ENCODE data around the gene DPF3.

DPF3 gene

GRCh38 chr14:72583316-72584272, 310.3 kb downstream of the DPF3 start:
- no peak for DNase-seq

- no peak for DNase-seq
Observed at GRCh38 chr14:72582582-72582981, 311.3 kb downstream of the DPF3 start.

GRCh38 chr14:72578514-72578913, 315.4 kb downstream of the DPF3 start:
- DNase-seq, result no peak

- no peak for DNase-seq
Observed at GRCh38 chr14:72577521-72577920, 316.4 kb downstream of the DPF3 start.

- DNase-seq, result no peak
Observed at GRCh38 chr14:72576258-72576657, 317.6 kb downstream of the DPF3 start.

GRCh38 chr14:72574715-72575114, 319.2 kb downstream of the DPF3 start:
- no peak for DNase-seq

- DNase-seq, result no peak
Observed at GRCh38 chr14:72573725-72574417, 320.0 kb downstream of the DPF3 start.

All from stimulated activated CD4-positive, alpha-beta T cell treated with anti-CD3 and anti-CD28 coated beads, Interleukin-12 subunit alpha, Interleukin-12 subunit beta, amount 100 ng/mL, for 4 hours (primary cell).